ENCODE data around the gene ZNF827. TPM values are rescaled to one million over a fixed set of nuclear protein-coding genes. Genes with fewer than 3 reads are reported as not detected.

The ZNF827 gene
- total RNA-seq, 1 experiment from 2014 or later: 19.1 TPM

DNA sequence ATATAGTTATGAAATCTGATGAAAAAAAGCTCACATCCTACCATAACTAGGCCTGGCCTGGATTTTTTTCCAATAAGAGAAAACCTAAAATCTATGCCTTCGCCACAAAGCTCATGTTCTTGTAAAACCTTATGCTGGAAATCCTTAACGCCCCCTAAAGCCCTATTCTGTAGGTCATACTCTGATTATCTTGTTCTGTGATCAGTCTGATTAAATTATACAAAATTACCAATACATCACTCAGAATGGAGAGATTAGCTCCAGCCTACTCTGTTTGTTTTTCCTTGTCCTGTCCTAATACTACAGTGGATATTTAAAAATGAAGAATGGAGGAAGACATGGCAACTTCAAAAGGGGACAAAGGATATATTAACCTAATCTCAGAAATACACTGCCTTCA is 7.2 kb downstream of the ZNF827 start:
- intact Hi-C loops (cut with micrococcal nuclease): no loop called here
- H2AFZ ChIP-seq (ENCODE audit: low read depth, low read length, poor library complexity, severe bottlenecking): no peak overlapping the region
- CTCF ChIA-PET: no interaction called here
- H3K4me3 ChIP-seq (replicated peaks in 1 of 2; ENCODE audit: low read depth in 1 of 2, low read length in 2 of 2): no peak overlapping the region
- no peak for ATAC-seq
- H4K20me1 ChIP-seq (ENCODE audit: insufficient read depth): no peaks in the 10 kb centered on the region
- H3K4me2 ChIP-seq (ENCODE audit: low read length): no peak overlapping the region
- H3K79me2 ChIP-seq (ENCODE audit: insufficient read depth, low read length): peaks cover 96% of the 10 kb centered on the region
- H3K4me1 ChIP-seq (ENCODE audit: control insufficient read depth in 1 of 2, insufficient read depth in 2 of 2, low read length in 2 of 2): peaks cover 11 to 21% of the 10 kb centered on the region in 2 experiments
- TF ChIP-seq EZH2 (IDR thresholded peaks at IDR 0.05) (no peak), ZNF274 (IDR thresholded peaks at IDR 0.05; ENCODE audit: low read depth, low read length) (no peak), POLR2A (IDR thresholded peaks at IDR 0.05; ENCODE audit: borderline replicate concordance, extremely low read depth, insufficient read depth, insufficient read length) (no peak), POLR2AphosphoS5 (IDR thresholded peaks at IDR 0.05; ENCODE audit: low read depth, low read length) (no peak), CBX3 (IDR thresholded peaks at IDR 0.05; ENCODE audit: low read depth) (no peak), RAD21 (IDR thresholded peaks at IDR 0.05; ENCODE audit: low read depth) (no peak), SIN3A (IDR thresholded peaks at IDR 0.05; ENCODE audit: low read depth) (no peak), JUND (IDR thresholded peaks at IDR 0.05) (no peak), ELF1 (IDR thresholded peaks at IDR 0.05; ENCODE audit: borderline replicate concordance, low read depth) (no peak), SRF (IDR thresholded peaks at IDR 0.05; ENCODE audit: low read depth) (no peak), YY1 (IDR thresholded peaks at IDR 0.05; ENCODE audit: extremely low read depth, insufficient replicate concordance, low read depth, low read length) (no peak), ATF3 (IDR thresholded peaks at IDR 0.05) (no peak), EGR1 (IDR thresholded peaks at IDR 0.05; ENCODE audit: low read depth) (no peak), SP1 (IDR thresholded peaks at IDR 0.05; ENCODE audit: low read depth) (no peak), ZFX (IDR thresholded peaks at IDR 0.05) (no peak), CTCF (IDR thresholded peaks at IDR 0.05 in 2 of 3, conservative IDR thresholded peaks at IDR 0.05 in 1 of 3; ENCODE audit: borderline replicate concordance in 1 of 3, insufficient read depth in 1 of 3, low read depth in 2 of 3, low read length in 2 of 3) (no peak), FOSL1 (IDR thresholded peaks at IDR 0.05; ENCODE audit: low read depth) (no peak), MAX (IDR thresholded peaks at IDR 0.05) (no peak), TCF7L2 (IDR thresholded peaks at IDR 0.05; ENCODE audit: borderline replicate concordance, extremely low read depth, insufficient read depth, insufficient read length) (no peak)
- TF ChIP-seq, protein P1, sequence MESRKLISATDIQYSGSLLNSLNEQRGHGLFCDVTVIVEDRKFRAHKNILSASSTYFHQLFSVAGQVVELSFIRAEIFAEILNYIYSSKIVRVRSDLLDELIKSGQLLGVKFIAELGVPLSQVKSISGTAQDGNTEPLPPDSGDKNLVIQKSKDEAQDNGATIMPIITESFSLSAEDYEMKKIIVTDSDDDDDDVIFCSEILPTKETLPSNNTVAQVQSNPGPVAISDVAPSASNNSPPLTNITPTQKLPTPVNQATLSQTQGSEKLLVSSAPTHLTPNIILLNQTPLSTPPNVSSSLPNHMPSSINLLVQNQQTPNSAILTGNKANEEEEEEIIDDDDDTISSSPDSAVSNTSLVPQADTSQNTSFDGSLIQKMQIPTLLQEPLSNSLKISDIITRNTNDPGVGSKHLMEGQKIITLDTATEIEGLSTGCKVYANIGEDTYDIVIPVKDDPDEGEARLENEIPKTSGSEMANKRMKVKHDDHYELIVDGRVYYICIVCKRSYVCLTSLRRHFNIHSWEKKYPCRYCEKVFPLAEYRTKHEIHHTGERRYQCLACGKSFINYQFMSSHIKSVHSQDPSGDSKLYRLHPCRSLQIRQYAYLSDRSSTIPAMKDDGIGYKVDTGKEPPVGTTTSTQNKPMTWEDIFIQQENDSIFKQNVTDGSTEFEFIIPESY (IDR thresholded peaks at IDR 0.05; ENCODE audit: extremely low read depth, insufficient replicate concordance, low read length): no peak
- no peaks in the 10 kb centered on the region for H3K9me3 ChIP-seq (ENCODE audit: control insufficient read depth in 1 of 2, insufficient read depth in 1 of 2, low read depth in 1 of 2, low read length in 2 of 2)
- no peak overlapping the region for H3K9ac ChIP-seq (ENCODE audit: low read length)
- H3K9me2 ChIP-seq (ENCODE audit: insufficient read depth): no peaks in the 10 kb centered on the region
- POLR2A ChIA-PET: interaction anchor here (0.7 kb wide), 1 partner anchor 16 kb away, joined by 3 read pairs; no protein-coding TSS in a partner anchor
- RAD21 ChIA-PET (ENCODE audit: low non-redundant PET in 1 of 2, low total read pairs in 2 of 2, uncharacterized antibody in 2 of 2, unreplicated experiment in 2 of 2): no interaction called here
- DNase-seq (ENCODE audit: low read depth, low spot score): no peak
- BruUV-seq (replicated peaks): no TSS peak
- H3K27ac ChIP-seq (ENCODE audit: low read depth, low read length): no peak overlapping the region
- H3K27me3 ChIP-seq (ENCODE audit: insufficient read depth, low read length): no peaks in the 10 kb centered on the region
- H3K36me3 ChIP-seq (ENCODE audit: control insufficient read depth in 1 of 2, insufficient read depth in 2 of 2, low read length in 2 of 2): no peaks in the 10 kb centered on the region

All from HCT116 (cell line).